ENCODE data around the gene MDC1.
"Not testable (repeated sequence)": the region's sequence is repeated elsewhere in the genome, so short reads cannot be mapped to it uniquely, and the experiment has no call there.

Gene MDC1, protein sequence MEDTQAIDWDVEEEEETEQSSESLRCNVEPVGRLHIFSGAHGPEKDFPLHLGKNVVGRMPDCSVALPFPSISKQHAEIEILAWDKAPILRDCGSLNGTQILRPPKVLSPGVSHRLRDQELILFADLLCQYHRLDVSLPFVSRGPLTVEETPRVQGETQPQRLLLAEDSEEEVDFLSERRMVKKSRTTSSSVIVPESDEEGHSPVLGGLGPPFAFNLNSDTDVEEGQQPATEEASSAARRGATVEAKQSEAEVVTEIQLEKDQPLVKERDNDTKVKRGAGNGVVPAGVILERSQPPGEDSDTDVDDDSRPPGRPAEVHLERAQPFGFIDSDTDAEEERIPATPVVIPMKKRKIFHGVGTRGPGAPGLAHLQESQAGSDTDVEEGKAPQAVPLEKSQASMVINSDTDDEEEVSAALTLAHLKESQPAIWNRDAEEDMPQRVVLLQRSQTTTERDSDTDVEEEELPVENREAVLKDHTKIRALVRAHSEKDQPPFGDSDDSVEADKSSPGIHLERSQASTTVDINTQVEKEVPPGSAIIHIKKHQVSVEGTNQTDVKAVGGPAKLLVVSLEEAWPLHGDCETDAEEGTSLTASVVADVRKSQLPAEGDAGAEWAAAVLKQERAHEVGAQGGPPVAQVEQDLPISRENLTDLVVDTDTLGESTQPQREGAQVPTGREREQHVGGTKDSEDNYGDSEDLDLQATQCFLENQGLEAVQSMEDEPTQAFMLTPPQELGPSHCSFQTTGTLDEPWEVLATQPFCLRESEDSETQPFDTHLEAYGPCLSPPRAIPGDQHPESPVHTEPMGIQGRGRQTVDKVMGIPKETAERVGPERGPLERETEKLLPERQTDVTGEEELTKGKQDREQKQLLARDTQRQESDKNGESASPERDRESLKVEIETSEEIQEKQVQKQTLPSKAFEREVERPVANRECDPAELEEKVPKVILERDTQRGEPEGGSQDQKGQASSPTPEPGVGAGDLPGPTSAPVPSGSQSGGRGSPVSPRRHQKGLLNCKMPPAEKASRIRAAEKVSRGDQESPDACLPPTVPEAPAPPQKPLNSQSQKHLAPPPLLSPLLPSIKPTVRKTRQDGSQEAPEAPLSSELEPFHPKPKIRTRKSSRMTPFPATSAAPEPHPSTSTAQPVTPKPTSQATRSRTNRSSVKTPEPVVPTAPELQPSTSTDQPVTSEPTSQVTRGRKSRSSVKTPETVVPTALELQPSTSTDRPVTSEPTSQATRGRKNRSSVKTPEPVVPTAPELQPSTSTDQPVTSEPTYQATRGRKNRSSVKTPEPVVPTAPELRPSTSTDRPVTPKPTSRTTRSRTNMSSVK (N-terminal part only)

GRCh38 chr6:30717129-30717844, at the start of gene MDC1:
MDC1 (minus strand) TSS chr6:30717281; CDS start chr6:30715175, 2,106 bp downstream.
- TF ChIP-seq, protein P1, sequence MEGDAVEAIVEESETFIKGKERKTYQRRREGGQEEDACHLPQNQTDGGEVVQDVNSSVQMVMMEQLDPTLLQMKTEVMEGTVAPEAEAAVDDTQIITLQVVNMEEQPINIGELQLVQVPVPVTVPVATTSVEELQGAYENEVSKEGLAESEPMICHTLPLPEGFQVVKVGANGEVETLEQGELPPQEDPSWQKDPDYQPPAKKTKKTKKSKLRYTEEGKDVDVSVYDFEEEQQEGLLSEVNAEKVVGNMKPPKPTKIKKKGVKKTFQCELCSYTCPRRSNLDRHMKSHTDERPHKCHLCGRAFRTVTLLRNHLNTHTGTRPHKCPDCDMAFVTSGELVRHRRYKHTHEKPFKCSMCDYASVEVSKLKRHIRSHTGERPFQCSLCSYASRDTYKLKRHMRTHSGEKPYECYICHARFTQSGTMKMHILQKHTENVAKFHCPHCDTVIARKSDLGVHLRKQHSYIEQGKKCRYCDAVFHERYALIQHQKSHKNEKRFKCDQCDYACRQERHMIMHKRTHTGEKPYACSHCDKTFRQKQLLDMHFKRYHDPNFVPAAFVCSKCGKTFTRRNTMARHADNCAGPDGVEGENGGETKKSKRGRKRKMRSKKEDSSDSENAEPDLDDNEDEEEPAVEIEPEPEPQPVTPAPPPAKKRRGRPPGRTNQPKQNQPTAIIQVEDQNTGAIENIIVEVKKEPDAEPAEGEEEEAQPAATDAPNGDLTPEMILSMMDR (IDR thresholded peaks at IDR 0.05; ENCODE audit: insufficient read depth, low read depth, low read length, missing control alignments), result peak; percentile 37
- peak; percentile 100 for DNase-seq (ENCODE audit: low read depth)
- H3K4me3 ChIP-seq (ENCODE audit: low read length), result peak within 1 kb of the TSS; percentile 78

GRCh38 chr6:30766461-30767157, 49.5 kb upstream of the MDC1 start:
- no peak overlapping the region for H3K4me3 ChIP-seq (ENCODE audit: low read length)
- no peak for DNase-seq (ENCODE audit: low read depth)
- TF ChIP-seq, protein P1 (IDR thresholded peaks at IDR 0.05; ENCODE audit: insufficient read depth, low read depth, low read length, missing control alignments), result no peak

GRCh38 chr6:30765495-30765894, 48.4 kb upstream of the MDC1 start:
- not testable (repeated sequence) for DNase-seq (ENCODE audit: low read depth); H3K4me3 ChIP-seq (ENCODE audit: low read length)

- not testable (repeated sequence) for H3K4me3 ChIP-seq (ENCODE audit: low read length)
Measured at GRCh38 chr6:30764490-30765043, 47.5 kb upstream of the MDC1 start.

DNA sequence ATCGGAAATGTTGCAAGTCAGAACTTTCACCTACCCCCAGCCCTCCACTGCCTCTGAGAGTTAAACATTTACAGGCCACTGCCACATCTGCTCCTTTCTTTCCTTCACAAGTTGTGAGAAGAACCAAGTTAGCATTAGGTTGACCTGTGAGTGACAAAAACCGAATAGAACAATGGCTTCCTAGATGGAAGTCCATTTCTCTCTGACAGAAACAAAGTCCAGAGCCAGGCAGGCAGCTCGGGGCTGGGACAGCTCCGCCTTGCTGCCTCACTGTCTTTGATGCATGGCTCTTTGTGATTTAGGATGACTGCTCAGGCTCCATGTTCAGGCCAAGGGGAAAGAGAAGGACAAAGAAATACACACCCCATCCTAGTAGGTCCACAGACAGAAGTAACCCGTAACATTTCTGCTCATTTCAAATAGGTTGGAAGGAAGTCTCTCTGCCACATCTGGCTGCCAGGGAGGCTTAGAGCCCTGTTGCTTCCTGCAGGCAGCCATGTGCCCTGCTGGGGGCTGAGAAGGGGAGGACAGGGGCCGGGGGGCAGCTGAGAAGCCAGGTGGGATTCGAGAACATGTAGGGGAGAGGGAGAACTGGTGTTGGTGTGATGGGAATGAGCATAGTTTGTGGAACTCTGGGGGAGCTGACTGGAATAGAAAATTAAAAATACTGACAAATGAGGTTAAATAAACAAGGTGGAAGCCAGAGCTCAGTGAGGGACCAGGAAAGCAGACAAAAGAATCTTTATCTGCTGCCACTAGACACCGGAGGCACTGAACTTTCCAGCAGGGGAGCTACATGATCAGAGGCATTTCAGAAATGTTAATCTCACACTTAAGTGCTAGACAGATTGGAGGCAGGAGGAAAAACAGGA, 46.8 kb upstream of the MDC1 start:
- TF ChIP-seq, protein P1 (IDR thresholded peaks at IDR 0.05; ENCODE audit: insufficient read depth, low read depth, low read length, missing control alignments), result peak; percentile 33
- H3K4me3 ChIP-seq (ENCODE audit: low read length), result no peak overlapping the region
- peak; percentile 24 for DNase-seq (ENCODE audit: low read depth)

More at GRCh38 chr6:30764490-30765043, 47.5 kb upstream of the MDC1 start:
- DNase-seq (ENCODE audit: low read depth), result peak; percentile 73

DNA sequence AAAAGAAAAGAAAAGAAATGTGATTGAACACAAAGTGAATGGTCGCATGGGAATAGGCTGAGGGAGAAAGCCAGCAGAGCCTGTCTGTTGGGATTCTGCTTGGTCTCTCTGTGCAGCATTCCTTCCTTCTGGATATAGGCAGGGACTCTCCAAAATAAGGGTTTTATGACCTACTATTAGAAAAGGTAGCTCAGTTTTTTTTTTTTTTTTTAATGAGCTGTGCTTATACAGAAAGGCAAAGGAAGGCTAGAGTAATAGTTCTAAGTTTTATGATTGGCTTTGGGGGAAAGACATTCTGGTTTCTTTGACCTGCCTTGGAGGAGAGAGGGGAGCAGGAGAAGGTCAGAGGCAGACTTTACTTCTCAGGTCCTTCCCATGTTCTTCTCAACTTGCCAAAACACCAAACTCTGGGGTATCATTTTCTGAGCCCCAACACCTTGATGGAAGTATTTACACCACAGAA, 46.1 kb upstream of the MDC1 start:
- DNase-seq (ENCODE audit: low read depth), result no peak
- TF ChIP-seq, protein P1 (IDR thresholded peaks at IDR 0.05; ENCODE audit: insufficient read depth, low read depth, low read length, missing control alignments), result no peak
- H3K4me3 ChIP-seq (ENCODE audit: low read length), result no peak overlapping the region
